NCI-H2227 treated with DMSO at 0.1 percent for 48 hours (cell line): Measurements from ENCODE around the gene PREX1.

Source experiments
- DNase-seq: peaks from one replicate; lab custom pipeline; 2025; lab: John Stamatoyannopoulos, UW

Gene PREX1

GRCh38 chr20:48634641-48635040 is 193.2 kb downstream of the PREX1 start:
- DNase-seq = no peak

GRCh38 chr20:48633620-48634257 is 194.1 kb downstream of the PREX1 start:
- DNase-seq = no peak

GRCh38 chr20:48632825-48633619 is 194.8 kb downstream of the PREX1 start:
- no peak for DNase-seq

GRCh38 chr20:48632017-48632824 is 195.6 kb downstream of the PREX1 start:
- no peak for DNase-seq

- DNase-seq = no peak
These were observed 196.4 kb downstream of the PREX1 start for GRCh38 chr20:48631114-48632016.

- no peak for DNase-seq
These were observed 197.3 kb downstream of the PREX1 start for GRCh38 chr20:48630342-48631075.

- no peak for DNase-seq
These were observed 197.9 kb downstream of the PREX1 start for GRCh38 chr20:48629960-48630315.

- DNase-seq = no peak
These were observed 198.5 kb downstream of the PREX1 start for GRCh38 chr20:48629069-48629959.

GRCh38 chr20:48627737-48628128 is 200.1 kb downstream of the PREX1 start:
- DNase-seq = no peak

GRCh38 chr20:48626938-48627736 is 200.7 kb downstream of the PREX1 start:
- DNase-seq = no peak

- DNase-seq = no peak
These were observed 201.4 kb downstream of the PREX1 start for GRCh38 chr20:48626226-48626937.

GRCh38 chr20:48625136-48625900 is 202.5 kb downstream of the PREX1 start:
- DNase-seq = no peak

GRCh38 chr20:48624315-48625020 is 203.3 kb downstream of the PREX1 start:
- DNase-seq = no peak

GRCh38 chr20:48623906-48624265 is 203.9 kb downstream of the PREX1 start:
- no peak for DNase-seq

- no peak for DNase-seq
These were observed 204.5 kb downstream of the PREX1 start for GRCh38 chr20:48623176-48623905.

- no peak for DNase-seq
These were observed 205.4 kb downstream of the PREX1 start for GRCh38 chr20:48622421-48622820.
